Eye (tissue), 1 donor: ENCODE measurements around the gene ERICH2.
A peak's percentile ranks its signal among the peaks of the same experiment; 100 is the strongest.

Source experiments
- DNase-seq: peaks from one replicate; pipeline ENCODE4 v3.0.0-alpha.2; 2015

ERICH2 gene

DNA sequence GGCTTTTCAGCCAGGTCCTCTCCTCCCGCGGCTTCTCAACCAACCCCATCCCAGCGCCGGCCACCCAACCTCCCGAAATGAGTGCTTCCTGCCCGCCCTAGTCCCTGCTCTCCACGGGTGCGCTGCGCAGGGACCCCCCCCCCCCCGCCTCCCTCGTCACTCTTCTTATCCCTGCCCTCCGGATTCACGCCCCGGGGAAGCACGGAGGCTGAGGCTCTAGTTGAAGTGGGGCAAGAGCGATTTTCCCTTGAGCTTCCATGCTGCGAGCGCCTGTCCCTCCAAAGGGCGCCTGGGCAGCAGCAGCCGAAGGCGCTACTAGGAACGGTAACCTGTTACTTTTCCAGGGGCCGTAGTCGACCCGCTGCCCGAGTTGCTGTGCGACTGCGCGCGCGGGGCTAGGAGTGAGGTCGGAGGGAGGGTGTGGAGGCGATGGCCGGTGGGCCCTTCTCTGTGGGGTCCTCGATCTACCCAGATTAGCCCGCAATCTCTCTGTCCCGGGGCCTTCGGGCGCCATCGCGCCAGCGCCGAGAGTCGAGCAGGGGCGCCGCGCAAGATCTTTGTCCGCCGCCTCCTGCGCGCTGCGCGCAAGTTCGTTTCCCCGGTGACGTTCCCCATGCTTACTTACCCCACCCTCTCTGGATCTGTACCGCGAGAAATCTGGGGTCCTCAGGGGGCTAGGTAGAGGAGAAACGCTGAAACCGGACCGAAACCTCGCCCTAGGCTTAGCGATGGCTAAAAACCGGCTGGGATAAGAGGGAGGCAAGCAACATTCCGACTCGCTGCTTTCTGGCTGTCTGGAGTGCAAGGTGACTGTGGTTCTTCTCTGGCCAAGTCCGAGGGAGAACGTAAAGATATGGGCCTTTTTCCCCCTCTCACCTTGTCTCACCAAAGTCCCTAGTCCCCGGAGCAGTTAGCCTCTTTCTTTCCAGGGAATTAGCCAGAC is 47.2 kb downstream of the ERICH2 start:
- peak; percentile 76 for DNase-seq

GRCh38 chr2:170818036-170818751 is 48.0 kb downstream of the ERICH2 start:
- DNase-seq: peak; percentile 64

GRCh38 chr2:170818752-170819470 is 48.7 kb downstream of the ERICH2 start:
- DNase-seq: peak; percentile 57

DNA sequence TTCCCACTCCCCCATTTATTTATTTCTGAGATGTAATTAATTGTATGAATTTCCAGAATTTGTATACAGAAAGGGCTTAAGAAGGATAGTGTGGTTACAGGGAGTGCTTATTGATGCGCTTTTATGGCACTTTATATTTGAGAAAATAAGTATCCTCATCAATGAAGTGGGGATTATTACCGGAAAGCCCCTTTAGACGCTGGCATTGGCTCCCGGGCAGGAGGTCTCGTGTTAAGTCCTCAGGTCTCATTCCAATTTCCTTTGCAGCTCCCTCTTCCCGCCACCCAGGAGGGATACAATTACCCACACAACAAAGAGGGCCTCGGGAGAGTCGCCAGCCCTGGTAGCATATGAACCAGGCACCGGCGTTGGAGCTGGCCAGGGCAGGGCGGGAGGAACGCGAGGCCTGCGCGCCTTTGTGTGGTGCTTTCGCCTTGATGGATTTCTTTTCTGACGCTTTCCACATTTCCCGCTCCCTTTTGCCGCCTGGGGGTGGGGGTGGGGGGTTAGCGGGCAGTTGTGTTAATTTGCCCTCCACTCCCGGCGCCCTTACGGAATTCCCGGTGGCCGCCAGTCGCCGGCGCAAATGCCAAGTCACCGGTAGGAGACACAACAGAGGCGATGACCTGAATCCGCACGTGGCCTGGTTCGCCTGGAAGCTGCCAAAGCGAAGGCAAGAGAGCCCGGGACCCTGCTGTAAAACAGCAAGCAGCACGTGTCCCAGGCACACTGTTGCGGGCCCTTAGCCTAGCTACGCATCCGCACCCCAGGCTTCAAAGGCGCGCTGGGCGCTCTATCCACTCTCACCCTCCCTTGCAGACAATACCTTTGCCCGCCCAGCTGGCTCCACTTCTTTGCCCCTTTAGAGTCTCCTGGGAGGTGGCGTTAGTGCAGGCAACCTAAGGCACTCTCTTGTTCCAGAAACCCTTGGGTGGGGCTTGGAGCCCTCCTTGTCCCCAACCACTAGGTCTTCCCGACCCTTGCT is 49.8 kb downstream of the ERICH2 start:
- peak; percentile 65 for DNase-seq

- DNase-seq: peak; percentile 75
Observed at GRCh38 chr2:170820757-170821530, 50.8 kb downstream of the ERICH2 start.

DNA sequence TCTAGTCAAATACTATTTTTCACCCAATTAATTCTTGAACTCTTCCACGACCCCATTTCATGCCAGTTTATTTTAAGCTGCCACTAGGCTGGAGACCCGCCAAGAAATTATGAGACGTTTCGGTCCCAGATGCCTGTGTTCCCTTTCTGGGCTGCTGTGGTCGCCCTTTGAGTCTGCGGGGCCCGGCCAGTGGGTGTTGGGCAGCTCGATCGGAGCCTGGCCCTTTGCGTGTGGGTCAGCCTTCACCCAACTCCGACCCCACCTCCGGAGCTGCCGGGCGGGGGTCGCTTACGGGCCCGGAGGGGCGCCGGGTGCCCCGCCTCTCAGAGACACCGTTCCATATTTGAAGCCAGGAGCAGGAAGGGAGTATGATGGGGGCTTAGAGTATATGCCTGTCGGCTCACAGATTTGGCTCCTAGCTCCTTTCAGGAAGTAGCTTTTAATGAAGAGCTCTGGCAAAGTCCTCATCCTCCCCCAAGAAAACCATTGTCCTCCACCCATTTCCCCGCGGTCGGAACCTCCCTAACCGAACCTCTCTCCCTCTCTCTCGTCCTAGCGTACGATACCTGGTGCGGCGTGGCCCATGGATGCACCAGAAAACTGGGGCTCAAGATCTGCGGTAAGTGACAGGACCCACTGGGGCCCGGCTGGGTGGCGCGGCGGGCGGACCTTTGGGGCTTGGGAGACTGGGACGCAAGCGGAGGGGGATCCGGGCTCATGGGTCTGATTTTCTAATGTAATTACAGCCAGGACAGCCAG is 51.5 kb downstream of the ERICH2 start:
- peak; percentile 63 for DNase-seq

DNA sequence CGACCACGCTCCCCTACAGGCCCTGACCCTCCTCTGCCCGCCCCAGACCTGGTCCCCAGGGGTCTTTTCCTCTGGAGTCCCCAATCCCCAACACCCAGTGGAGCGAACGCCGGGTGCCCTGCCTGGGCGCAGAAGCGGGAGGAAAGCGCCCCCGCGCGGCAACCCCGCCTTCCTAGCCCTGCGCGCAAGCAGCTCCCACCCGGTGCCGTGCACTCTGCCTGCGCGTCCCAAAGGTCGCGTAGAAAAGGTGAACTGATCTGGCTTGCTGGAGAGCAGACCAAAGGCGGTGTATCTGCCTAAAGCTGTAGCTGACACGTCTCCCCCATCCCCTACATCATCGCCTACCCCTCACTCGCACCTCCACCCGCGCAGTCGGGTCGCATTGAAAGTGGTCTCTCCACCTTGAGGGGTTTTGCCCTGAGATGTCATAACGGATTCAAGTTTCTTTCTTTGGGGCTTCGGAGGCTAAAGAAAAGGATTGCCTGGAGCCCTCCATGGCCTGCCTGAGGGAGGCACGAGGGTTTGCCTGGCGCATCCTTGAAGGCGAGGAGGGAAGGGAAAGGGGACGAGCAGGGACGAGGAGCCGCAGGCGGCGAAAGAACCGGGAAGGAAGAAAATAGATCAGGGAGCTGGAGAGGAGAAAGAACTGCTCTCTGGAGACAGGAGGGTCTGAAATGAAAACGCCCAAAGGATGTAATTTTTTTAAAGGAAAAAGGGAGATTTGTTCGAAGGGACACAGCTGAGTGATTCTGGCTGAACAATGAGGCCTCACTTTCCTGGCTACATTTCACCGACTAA is 52.3 kb downstream of the ERICH2 start:
- DNase-seq: peak; percentile 75

DNA sequence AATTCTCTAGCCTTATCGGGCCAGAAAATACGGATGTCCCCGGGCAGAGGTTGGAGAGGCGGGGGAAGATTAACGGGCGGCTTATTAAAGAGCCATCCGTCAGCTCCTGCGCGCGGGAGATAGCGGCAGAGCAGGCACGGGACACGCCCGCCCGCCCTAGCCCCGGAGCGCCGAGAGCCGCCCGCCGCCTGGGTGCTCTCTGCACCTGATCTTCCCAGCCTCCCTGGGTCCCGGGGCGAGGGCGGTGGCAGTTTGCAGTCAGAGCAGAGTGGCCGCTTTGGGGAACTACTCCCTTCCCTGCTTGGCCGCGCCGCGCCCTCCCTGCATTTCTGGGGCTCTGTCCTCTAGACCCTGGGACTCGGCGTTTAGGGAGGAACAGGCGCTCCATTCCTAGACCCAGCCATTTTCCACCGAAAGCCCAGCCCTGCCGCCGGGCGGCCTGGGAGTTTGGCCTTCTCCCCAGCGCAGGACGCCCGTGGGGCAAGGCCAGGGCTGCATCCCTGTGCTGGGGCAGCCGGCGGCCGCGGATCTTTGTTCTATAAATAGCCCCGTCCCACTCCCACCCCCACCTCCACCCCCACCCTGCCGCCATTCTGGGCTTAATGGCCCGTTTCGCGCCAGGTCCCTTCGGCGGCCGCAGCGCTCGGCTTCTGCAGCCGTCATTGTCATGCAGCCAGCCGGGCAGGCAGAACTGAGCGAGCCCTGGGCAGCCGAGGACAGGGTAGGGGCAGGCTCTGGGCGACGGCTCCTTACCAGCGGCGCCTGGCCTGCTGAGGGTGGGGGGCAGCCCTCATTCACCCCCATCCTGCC is 53.1 kb downstream of the ERICH2 start:
- peak; percentile 67 for DNase-seq

DNA sequence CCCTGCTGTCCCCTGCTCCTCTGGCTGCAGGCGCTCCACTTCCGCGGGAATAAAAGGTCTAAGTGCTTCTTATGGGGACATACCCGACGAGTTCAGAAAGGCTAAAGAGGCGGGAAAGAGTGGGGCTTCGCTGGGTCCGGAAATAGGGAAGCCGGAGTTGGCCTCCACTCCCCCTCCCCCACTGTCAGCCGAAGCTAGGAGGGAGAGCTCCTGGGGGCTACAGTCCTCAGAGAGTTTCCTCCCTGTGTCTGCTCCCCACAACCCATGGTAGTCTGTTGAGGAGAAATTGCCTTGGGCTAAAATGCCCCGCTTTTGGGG is 53.7 kb downstream of the ERICH2 start:
- DNase-seq: no peak

DNA sequence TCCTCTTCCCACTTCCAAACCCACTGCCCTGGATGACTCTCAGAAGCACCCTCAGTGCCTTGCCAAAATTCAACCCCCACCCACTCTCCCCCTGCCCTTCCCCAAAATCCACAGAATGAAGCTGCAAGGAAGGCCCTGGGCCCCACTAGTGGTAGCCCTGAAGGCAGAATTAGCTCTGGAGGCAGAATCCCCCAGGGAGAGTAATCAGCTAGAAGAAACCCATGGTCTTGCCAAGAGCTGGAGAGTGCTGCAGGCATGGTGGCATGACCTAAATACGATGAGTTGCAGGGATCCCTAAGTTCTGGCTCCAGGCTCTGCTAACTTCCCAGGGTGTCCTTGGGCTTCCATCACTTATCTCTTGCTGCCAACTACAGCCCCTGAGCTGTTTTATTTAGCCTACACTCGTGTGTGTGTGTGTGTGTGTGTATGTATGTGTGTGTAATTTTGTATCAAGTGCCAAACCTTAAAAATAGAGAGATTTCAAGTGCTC is 54.4 kb downstream of the ERICH2 start:
- DNase-seq: peak; percentile 25

GRCh38 chr2:170827841-170828532 is 57.8 kb downstream of the ERICH2 start:
- no peak for DNase-seq

- DNase-seq: no peak
Observed at GRCh38 chr2:170828533-170828916, 58.3 kb downstream of the ERICH2 start.

DNA sequence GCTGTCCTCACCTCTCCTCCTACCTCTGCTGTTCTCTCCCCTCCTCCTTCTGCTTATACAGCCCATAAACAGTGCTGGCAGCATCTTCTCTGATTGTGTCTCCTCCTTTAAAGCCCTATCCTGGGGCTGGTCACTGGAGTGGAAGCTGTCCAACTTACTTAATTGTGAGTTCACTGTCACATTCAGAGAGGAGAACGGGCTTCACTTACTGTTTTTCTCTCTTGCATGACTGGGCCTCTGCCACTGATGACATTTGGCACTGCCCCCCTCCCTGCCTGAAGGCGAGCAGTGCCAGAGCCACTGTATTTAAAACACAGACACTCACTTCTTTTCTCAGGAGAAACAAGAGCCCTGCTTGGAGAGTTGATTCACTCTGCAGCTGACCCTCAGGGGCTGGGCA is 58.9 kb downstream of the ERICH2 start:
- DNase-seq: peak; percentile 97

DNA sequence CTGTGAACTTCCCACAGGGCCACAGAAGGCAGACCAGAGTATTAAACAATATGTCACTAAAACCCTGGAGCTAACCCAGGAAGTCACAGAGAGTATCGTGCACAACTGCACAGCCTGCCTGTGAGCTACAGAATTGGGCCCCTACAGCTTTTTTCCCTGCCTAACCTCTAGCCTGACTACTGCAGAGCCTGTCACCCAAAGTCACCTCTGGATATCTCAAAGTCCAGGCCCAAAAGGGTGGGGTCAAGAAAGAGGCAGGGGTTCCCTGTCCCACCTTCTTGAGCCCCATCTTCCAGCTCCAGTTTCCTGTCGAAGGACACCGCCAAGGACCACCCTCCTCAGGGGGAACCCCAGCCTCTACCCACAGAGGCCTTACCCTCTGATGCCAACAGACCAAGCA is 60.0 kb downstream of the ERICH2 start:
- no peak for DNase-seq

DNA sequence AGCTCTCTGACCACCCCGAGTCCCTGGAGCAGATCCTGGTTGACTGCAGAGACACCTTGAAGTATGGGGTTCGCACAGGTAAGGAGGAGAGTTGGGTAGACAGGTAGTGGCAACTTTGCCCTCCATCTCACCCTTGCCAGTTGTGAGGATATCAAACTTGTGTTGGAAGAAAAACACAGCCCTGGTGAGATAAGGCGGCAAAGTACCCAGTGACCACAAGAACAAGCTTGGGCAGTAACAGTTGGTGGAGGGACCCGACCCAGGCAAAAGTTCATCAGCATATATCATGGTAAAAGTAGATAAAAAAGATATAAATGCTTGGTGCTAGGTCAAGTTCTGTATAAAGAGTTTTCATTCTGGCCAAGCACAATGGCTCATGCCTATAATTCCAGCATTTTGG is 60.9 kb downstream of the ERICH2 start:
- DNase-seq: no peak

DNA sequence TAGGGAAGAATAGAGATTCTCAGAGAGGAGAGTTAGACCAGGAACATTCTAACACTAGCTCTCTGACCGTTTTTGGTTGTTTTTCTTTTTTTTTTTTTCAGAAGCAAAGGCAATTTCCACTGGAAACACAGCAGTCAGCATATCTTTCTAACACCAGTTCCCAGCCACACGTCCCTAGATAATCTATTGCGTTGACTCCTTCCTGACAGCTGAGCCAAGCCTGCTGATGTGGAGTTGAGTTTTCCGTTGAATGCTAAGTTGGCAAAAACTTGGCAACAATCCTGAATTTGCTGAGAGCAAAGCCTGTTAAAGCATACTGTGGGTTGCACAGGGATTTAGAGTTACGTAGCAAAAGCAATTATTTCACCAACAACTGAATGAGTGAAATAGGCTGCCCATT is 65.8 kb downstream of the ERICH2 start:
- DNase-seq: no peak

GRCh38 chr2:170840717-170841210 is 70.6 kb downstream of the ERICH2 start:
- no peak for DNase-seq

DNA sequence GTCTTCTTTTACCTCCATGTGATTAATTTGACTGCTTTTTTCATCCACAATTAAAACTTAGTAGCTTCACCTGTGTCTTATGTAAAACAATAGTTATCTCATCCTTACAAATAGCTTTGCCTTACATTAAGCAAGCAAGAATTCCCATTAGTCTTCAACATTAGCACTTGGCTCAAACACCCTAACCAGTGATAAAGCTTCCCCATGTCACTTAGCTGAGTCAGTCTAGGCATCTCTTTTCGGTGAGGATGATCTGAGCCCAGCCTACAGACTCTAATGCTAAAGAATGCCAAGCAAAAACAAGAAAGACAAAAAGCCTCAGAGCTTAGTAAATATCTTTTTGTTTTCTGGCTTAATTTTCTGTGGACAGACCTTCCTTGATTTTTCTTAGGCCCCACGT is 72.6 kb downstream of the ERICH2 start:
- no peak for DNase-seq
